ENCODE data around the gene TGFBR2. TPM values are rescaled to one million over a fixed set of nuclear protein-coding genes. Genes with fewer than 3 reads are reported as not detected.

The TGFBR2 gene
- polyA plus RNA-seq, 1 donor (not counting 4 experiments of a cell fraction or from before 2014, with no cell fraction given) = 303 TPM

DNA sequence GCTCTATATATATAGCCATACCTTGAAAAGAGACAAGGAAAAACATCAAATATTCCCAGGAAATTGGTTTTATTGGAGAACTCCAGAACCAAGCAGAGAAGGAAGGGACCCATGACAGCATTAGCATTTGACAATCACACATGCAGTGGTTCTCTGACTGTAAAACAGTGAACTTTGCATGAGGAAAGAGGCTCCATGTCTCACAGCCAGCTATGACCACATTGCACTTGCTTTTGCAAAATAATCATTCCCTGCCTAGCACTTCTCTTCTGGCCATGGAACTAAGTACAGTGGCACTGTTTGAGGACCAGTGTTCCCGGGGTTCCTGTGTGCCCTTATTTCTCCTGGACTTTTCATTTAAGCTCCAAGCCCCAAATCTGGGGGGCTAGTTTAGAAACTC, 85.5 kb downstream of the TGFBR2 start:
- peaks cover 25% of the 10 kb centered on the region for H3K4me1 ChIP-seq (ENCODE audit: control insufficient read depth, extremely low read depth, insufficient read depth, low read length)
- peaks cover 12% of the 10 kb centered on the region for H3K79me2 ChIP-seq (ENCODE audit: control insufficient read depth, insufficient read depth, low read length)
- no peak for DNase-seq (ENCODE audit: low read depth, low spot score)
- no peak overlapping the region for H3K27ac ChIP-seq (ENCODE audit: control insufficient read depth, insufficient read depth, low read length)
- no peak overlapping the region for H3K4me3 ChIP-seq (ENCODE audit: control insufficient read depth in 2 of 3, extremely low read depth in 1 of 3, insufficient read depth in 2 of 3, low read depth in 1 of 3, low read length in 3 of 3)
- dilution Hi-C loops (cut with MboI; ENCODE audit: extremely low pct_ligation_motif_present, low sequenced_read_pairs) = no loop called here
- no peaks in the 10 kb centered on the region for H3K9me3 ChIP-seq (ENCODE audit: control insufficient read depth, low read depth, low read length)
- H3K9me1 ChIP-seq (ENCODE audit: control insufficient read depth, extremely low read depth, insufficient read depth, low read length) = no peaks in the 10 kb centered on the region
- no peak for FAIRE-seq
- no peak overlapping the region for H3K9ac ChIP-seq (ENCODE audit: control insufficient read depth, extremely low read depth, insufficient read depth, low read length)
- H2AFZ ChIP-seq (ENCODE audit: control insufficient read depth, low read length) = no peak overlapping the region
- H3K4me2 ChIP-seq (ENCODE audit: control insufficient read depth, extremely low read depth, insufficient read depth, low read depth, low read length) = no peak overlapping the region
- peaks cover 6% of the 10 kb centered on the region for H4K20me1 ChIP-seq (ENCODE audit: control insufficient read depth, extremely low read depth, insufficient read depth, low read length)
- H3K36me3 ChIP-seq (ENCODE audit: control insufficient read depth in 2 of 2, extremely low read depth in 1 of 2, insufficient read depth in 2 of 2, low read length in 2 of 2) = peaks cover 40 to 64% of the 10 kb centered on the region in 2 experiments
- TF ChIP-seq CTCF (optimal IDR thresholded peaks at IDR 0.05 in 1 of 3, IDR thresholded peaks at IDR 0.05 in 1 of 3, conservative IDR thresholded peaks at IDR 0.05 in 1 of 3; ENCODE audit: extremely low read depth in 1 of 3, insufficient read depth in 2 of 3, low read length in 3 of 3) (no peak), EZH2 (IDR thresholded peaks at IDR 0.05; ENCODE audit: low read length) (no peak)
- H3K27me3 ChIP-seq (ENCODE audit: control insufficient read depth, extremely low read depth, insufficient read depth, low read length) = no peaks in the 10 kb centered on the region

DNA sequence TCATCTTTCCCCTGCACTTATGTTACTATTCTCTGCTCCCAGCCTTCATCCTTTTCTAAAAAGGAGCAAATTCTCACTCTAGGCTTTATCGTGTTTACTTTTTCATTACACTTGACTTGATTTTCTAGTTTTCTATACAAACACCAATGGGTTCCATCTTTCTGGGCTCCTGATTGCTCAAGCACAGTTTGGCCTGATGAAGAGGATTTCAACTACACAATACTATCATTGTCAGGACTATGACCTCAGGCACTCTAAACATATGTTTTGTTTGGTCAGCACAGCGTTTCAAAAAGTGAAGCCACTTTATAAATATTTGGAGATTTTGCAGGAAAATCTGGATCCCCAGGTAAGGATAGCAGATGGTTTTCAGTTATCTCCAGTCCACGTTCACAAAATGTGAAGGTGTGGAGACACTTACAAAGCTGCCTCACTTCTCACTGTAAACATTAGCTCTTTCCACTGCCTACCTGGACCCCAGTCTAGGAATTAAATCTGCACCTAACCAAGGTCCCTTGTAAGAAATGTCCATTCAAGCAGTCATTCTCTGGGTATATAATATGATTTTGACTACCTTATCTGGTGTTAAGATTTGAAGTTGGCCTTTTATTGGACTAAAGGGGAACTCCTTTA, 86.2 kb downstream of the TGFBR2 start:
- Histone ChIP-seq H3K4me1 (ENCODE audit: control insufficient read depth, extremely low read depth, insufficient read depth, low read length) (peaks cover 21% of the 10 kb centered on the region), H3K36me3 (ENCODE audit: control insufficient read depth in 2 of 2, extremely low read depth in 1 of 2, insufficient read depth in 2 of 2, low read length in 2 of 2) (peaks cover 39 to 61% of the 10 kb centered on the region in 2 experiments), H3K27me3 (ENCODE audit: control insufficient read depth, extremely low read depth, insufficient read depth, low read length) (no peaks in the 10 kb centered on the region), H3K4me2 (ENCODE audit: control insufficient read depth, extremely low read depth, insufficient read depth, low read depth, low read length) (no peak overlapping the region), H3K79me2 (ENCODE audit: control insufficient read depth, insufficient read depth, low read length) (peaks cover 10% of the 10 kb centered on the region), H4K20me1 (ENCODE audit: control insufficient read depth, extremely low read depth, insufficient read depth, low read length) (peaks cover 6% of the 10 kb centered on the region), H3K27ac (ENCODE audit: control insufficient read depth, insufficient read depth, low read length) (no peak overlapping the region), H3K9me3 (ENCODE audit: control insufficient read depth, low read depth, low read length) (no peaks in the 10 kb centered on the region), H2AFZ (ENCODE audit: control insufficient read depth, low read length) (no peak overlapping the region), H3K9ac (ENCODE audit: control insufficient read depth, extremely low read depth, insufficient read depth, low read length) (no peak overlapping the region), H3K4me3 (ENCODE audit: control insufficient read depth in 2 of 3, extremely low read depth in 1 of 3, insufficient read depth in 2 of 3, low read depth in 1 of 3, low read length in 3 of 3) (no peak overlapping the region), H3K9me1 (ENCODE audit: control insufficient read depth, extremely low read depth, insufficient read depth, low read length) (no peaks in the 10 kb centered on the region)
- no peak for FAIRE-seq
- no peak for DNase-seq (ENCODE audit: low read depth, low spot score)
- no peak for TF ChIP-seq EZH2 (IDR thresholded peaks at IDR 0.05; ENCODE audit: low read length)
- TF ChIP-seq CTCF (optimal IDR thresholded peaks at IDR 0.05 in 1 of 3, IDR thresholded peaks at IDR 0.05 in 1 of 3, conservative IDR thresholded peaks at IDR 0.05 in 1 of 3; ENCODE audit: extremely low read depth in 1 of 3, insufficient read depth in 2 of 3, low read length in 3 of 3) = no peak
- dilution Hi-C loops (cut with MboI; ENCODE audit: extremely low pct_ligation_motif_present, low sequenced_read_pairs) = no loop called here

All from keratinocyte (primary cell).